HG03097 (cell line): ENCODE data around the gene TYMP.
"Not testable (repeated sequence)": the region's sequence is repeated elsewhere in the genome, so short reads cannot be mapped to it uniquely, and the experiment has no call there.

ENCODE experiments used
- ATAC-seq: cut with Tn5 transposase; IDR thresholded peaks from one replicate; pipeline ENCODE4 v1.9.1; 2021; ENCODE audit not compliant: unreplicated experiment, low FRiP score

Gene TYMP

GRCh38 chr22:50542416-50542927 lies 12.7 kb upstream of the TYMP start:
- ATAC-seq, result peak; percentile 32

GRCh38 chr22:50541667-50542026 lies 11.8 kb upstream of the TYMP start:
- not testable (repeated sequence) for ATAC-seq

- no peak for ATAC-seq
These were observed 10.6 kb upstream of the TYMP start for GRCh38 chr22:50540381-50540780.

- no peak for ATAC-seq
These were observed 8.0 kb upstream of the TYMP start for GRCh38 chr22:50537765-50538164.

GRCh38 chr22:50536226-50536625 lies 6.4 kb upstream of the TYMP start:
- ATAC-seq, result no peak

- no peak for ATAC-seq
These were observed 5.3 kb upstream of the TYMP start for GRCh38 chr22:50535113-50535512.

GRCh38 chr22:50533856-50534711 lies 4.3 kb upstream of the TYMP start:
- not testable (repeated sequence) for ATAC-seq

- no peak for ATAC-seq
These were observed 3.3 kb upstream of the TYMP start for GRCh38 chr22:50532824-50533796.

GRCh38 chr22:50531962-50532674 lies 2.3 kb upstream of the TYMP start:
- no peak for ATAC-seq

GRCh38 chr22:50531546-50531961 lies 1.7 kb upstream of the TYMP start:
- no peak for ATAC-seq

GRCh38 chr22:50530877-50531545 lies 1.2 kb upstream of the TYMP start:
- no peak for ATAC-seq

- ATAC-seq, result no peak
These were observed 716 bp upstream of the TYMP start for GRCh38 chr22:50530580-50530876.

- no peak for ATAC-seq
These were observed 356 bp downstream of the TYMP start for GRCh38 chr22:50529416-50529896.

GRCh38 chr22:50528682-50529415 lies 963 bp downstream of the TYMP start:
- no peak for ATAC-seq

GRCh38 chr22:50527921-50528681 lies 1.7 kb downstream of the TYMP start:
- no peak for ATAC-seq

GRCh38 chr22:50526834-50527801 lies 2.7 kb downstream of the TYMP start:
- no peak for ATAC-seq

GRCh38 chr22:50526108-50526833 lies 3.5 kb downstream of the TYMP start:
- peak; percentile 27 for ATAC-seq
